Psoas muscle (tissue), 8 donors: Measurements from ENCODE around the gene ABCG1. TPM values are rescaled to one million over a fixed set of nuclear protein-coding genes. Genes with fewer than 3 reads are reported as not detected.
A peak's percentile ranks its signal among the peaks of the same experiment; 100 is the strongest.

Experiments used
- ATAC-seq, 4 donors: fragments of 200-7000 bp; cut with Tn5 transposase; one replicate each; pipeline ENCODE4 v1.9.1; 2020; ENCODE audit warnings: moderate library complexity in 3 of 4, mild to moderate bottlenecking in 2 of 4
- DNase-seq, 2 donors: peaks; one replicate each; pipeline ENCODE4 v3.0.0-alpha.2; 2020
- H3K27ac ChIP-seq: fragments of 200-600 bp; one replicate; pipeline ENCODE4 v1.8.0; 2022
- H3K27me3 ChIP-seq, 3 donors: fragments of 200-600 bp in 1 of 3; one replicate each; pipeline versions ENCODE4 v1.6.1 to v1.8.0; 2013 to 2022; ENCODE audit warnings: low read length in 2 of 3, mild to moderate bottlenecking in 2 of 3, moderate library complexity in 1 of 3; ENCODE audit not compliant: insufficient read depth in 3 of 3
- H3K36me3 ChIP-seq, 2 donors: fragments of 200-600 bp in 1 of 2; one replicate each; pipeline versions ENCODE4 v1.6.1 to v1.8.0; 2013 to 2022; ENCODE audit warnings: low read depth in 1 of 2, mild to moderate bottlenecking in 1 of 2, moderate library complexity in 1 of 2; ENCODE audit not compliant: insufficient read depth in 1 of 2
- H3K4me1 ChIP-seq: fragments of 200-600 bp; one replicate; pipeline ENCODE4 v1.8.0; 2022
- H3K4me3 ChIP-seq: fragments of 200-600 bp; one replicate; pipeline ENCODE4 v1.8.0; 2022; ENCODE audit warnings: mild to moderate bottlenecking
- H3K9me3 ChIP-seq: fragments of 200-600 bp; one replicate; pipeline ENCODE4 v1.8.0; 2022
- WGBS, 3 donors: extraction: QIAGEN DNeasy Blood & Tissue Kit; methylation state at CpG; one replicate each; pipeline versions ENCODE4 v1.1.6 to v1.1.7; 2013; 5-methylcytosine and 5-hydroxymethylcytosine counted together
- intact Hi-C, 2 donors: fragments of 100-400 bp; cut with DNase I; formaldehyde crosslinking; loops; one replicate each; pipeline versions ENCODE4 v1.11.0 to v1.14.2; 2022
- polyA plus RNA-seq, 3 donors: library from polyadenylated mRNA; stranded (reverse); fragments of 200-250 nt; gene quantifications; one replicate each; pipeline ENCODE4 v1.2.3, GENCODE V29; 2013
- total RNA-seq, 4 donors: library from RNA; stranded (reverse); fragmentation: NEBNext Ultra II Directional in 2 of 4; extraction: Animal tissue kit (Norgen Biotek cat#: 25700) in 2 of 4; gene quantifications; one replicate each; pipeline versions ENCODE4 v1.2.1 to v1.2.4, GENCODE V29; 2021 to 2023
- TF ChIP-seq, protein P1 (sequence below): fragments of 200-600 bp; IDR thresholded peaks from one replicate; pipeline ENCODE4 v1.8.0; 2022; ENCODE audit warnings: antibody characterized with exemption
- donor health status: healthy with polysubstance abuse.
- donor health status: DM: no; HTN: no; CAD: no; lungs with moderate emphysema.
- donor health status: Bipolar disorder and iron deficiency.
- donor health status: healthy.
- donor health status: DM: yes; HTN: yes; CAD: no.
- donor health status: DM: no; HTN: no; CAD: no.
- donor health status: DM: no; HTN: no; CAD: no.
- donor health status: DM: yes; HTN: yes; CAD: no.

ABCG1 gene
- total and polyA plus RNA-seq, 7 donors, result 2.9 to 35.8 (median 4.4) TPM

DNA sequence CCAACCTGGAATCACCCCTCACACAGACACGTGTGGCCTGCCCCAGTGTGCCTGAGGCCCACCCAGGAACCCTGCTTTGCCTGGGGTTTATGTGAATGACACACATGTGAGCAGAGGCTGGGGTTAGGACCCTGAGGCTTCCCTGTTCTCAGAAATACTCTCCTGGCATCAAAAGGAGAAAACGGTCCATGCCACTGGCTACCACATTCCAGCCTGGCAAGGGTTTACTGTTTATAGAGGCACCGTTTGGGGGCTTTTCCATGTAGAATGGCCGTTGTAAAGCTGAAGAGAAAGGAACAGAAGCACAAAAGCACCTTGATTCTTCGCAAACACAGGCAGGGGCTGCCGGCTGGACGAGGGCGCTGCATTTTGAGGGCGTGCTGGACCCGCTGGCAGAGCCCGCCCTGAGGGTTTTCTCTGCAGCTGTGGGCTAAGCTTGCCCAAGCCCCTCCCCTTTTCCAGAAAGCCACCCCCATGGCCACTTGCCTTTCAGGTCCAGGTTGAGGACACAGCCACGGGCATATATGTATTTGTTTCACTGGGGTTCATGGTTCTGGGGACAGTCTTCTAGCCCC lies 83.2 kb downstream of the ABCG1 start:
- Histone ChIP-seq H3K36me3 (peaks cover 0 to 12% of the 10 kb centered on the region in 2 donors), H3K4me1 (peaks cover 5% of the 10 kb centered on the region), H3K9me3 (no peaks in the 10 kb centered on the region), H3K4me3 (no peak overlapping the region), H3K27me3 (peaks cover 0 to 8% (median 3%) of the 10 kb centered on the region in 3 donors), H3K27ac (peak overlapping the region; percentile 55)
- no peak for DNase-seq
- TF ChIP-seq, protein P1, sequence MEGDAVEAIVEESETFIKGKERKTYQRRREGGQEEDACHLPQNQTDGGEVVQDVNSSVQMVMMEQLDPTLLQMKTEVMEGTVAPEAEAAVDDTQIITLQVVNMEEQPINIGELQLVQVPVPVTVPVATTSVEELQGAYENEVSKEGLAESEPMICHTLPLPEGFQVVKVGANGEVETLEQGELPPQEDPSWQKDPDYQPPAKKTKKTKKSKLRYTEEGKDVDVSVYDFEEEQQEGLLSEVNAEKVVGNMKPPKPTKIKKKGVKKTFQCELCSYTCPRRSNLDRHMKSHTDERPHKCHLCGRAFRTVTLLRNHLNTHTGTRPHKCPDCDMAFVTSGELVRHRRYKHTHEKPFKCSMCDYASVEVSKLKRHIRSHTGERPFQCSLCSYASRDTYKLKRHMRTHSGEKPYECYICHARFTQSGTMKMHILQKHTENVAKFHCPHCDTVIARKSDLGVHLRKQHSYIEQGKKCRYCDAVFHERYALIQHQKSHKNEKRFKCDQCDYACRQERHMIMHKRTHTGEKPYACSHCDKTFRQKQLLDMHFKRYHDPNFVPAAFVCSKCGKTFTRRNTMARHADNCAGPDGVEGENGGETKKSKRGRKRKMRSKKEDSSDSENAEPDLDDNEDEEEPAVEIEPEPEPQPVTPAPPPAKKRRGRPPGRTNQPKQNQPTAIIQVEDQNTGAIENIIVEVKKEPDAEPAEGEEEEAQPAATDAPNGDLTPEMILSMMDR, result no peak
- ATAC-seq, result peak in 1 of 4 donors; percentile 32
- intact Hi-C loops, result no loop called here
- 23 to 29% (median 25%) methylated on average over 12 of the region's 12 CpGs for WGBS, 3 donors

DNA sequence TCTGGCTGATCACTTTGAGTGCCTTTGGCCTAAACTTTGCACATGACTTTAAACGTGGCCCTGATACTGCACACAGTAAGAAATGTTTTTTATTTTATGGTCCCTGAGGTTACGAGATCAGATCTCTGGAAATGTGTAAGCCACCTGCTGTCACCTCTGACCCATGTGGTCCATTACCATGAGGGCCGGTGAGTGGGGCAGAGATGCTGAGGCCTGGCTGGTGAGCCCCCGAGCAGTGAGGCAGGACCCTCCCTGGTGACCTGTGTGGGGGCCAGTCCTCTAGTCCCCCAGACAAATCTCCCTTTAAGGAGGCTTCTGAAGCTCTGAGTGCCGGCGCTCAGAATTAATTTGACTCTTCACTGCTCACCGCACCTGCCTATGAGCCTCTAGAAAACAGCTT lies 83.9 kb downstream of the ABCG1 start:
- DNase-seq (no peak), ATAC-seq (no peak)
- peaks cover 5% of the 10 kb centered on the region for H3K4me1 ChIP-seq
- H3K36me3 ChIP-seq, result peaks cover 0 to 6% of the 10 kb centered on the region in 2 donors
- intact Hi-C loops, result no loop called here
- H3K4me3 ChIP-seq, result no peak overlapping the region
- H3K9me3 ChIP-seq, result no peaks in the 10 kb centered on the region
- H3K27me3 ChIP-seq, result peaks cover 0 to 9% (median 8%) of the 10 kb centered on the region in 3 donors
- TF ChIP-seq, protein P1, result no peak
- H3K27ac ChIP-seq, result no peak overlapping the region
- WGBS, 3 donors, result 68 to 83% (median 75%) methylated on average over 7 of the region's 7 CpGs

DNA sequence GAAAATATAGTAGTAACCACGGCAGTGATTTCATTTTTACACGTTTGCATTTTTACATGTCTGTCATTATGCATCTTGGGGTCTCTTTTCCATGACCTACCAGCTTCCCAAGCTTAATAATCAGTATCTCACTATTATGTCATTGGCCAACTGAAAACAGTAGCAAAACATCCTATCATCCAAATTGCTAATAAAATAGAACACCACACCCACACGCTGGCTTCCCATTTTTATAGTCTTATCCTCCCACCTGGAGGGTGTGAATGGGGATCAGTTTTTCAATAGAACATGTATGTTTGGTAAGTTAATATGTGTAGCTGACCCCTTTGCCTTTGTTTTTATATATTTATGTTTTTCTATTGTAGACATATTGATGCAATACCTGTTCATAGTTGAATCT lies 84.5 kb downstream of the ABCG1 start:
- ATAC-seq (no peak), DNase-seq (no peak)
- H3K27me3 ChIP-seq, result peaks cover 0 to 15% (median 8%) of the 10 kb centered on the region in 3 donors
- no peaks in the 10 kb centered on the region for H3K36me3 ChIP-seq
- peaks cover 5% of the 10 kb centered on the region for H3K4me1 ChIP-seq
- no peak overlapping the region for H3K4me3 ChIP-seq
- TF ChIP-seq, protein P1, result no peak
- WGBS, 3 donors, result 79 to 87% (median 79%) methylated on average over 3 of the region's 3 CpGs
- intact Hi-C loops, result no loop called here
- H3K9me3 ChIP-seq, result no peaks in the 10 kb centered on the region
- no peak overlapping the region for H3K27ac ChIP-seq

DNA sequence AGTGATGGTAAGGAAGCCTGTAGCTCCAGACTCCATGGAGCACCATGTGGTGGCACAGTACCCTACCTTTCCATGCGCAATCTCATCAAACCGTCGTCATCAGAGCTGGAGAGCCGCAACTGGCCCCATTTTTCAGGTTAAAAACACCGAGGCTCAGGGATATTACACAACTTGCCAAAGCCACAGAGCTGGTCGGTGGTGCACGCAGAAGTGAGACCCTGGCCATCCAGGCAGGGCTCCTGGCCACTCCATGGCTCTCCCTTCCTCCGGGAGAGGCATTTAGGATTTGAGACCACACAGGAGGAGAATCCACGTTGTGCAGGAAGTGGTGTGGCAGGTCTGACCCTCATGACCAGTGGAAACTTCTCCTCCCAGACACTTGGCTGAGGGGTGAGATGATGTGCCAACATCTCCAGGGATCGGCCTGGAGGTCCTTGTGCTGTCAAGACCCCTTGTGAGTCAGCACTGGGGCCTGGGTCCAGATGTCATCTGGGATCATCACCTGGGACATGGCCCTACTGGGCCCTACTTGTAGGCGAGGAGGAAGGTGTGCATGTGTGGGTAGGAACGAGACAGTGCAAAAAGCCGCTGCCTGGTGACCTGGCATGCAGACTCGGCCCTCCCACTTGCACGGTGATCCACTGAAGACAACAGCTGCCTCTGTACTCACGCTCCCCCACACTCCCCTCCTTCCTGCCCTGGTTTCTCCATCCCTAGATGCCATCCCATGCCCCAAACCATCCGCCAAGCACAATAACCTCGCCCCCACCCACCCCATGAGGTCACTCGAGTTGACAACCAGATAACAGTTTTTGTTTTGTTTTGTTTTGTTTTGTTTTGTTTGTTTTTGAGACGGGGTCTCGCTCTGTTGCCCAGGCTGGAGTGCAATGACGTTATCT lies 85.9 kb downstream of the ABCG1 start:
- Histone ChIP-seq H3K4me1 (no peaks in the 10 kb centered on the region), H3K36me3 (no peaks in the 10 kb centered on the region), H3K27ac (no peak overlapping the region), H3K9me3 (no peaks in the 10 kb centered on the region), H3K4me3 (no peak overlapping the region), H3K27me3 (peaks cover 0 to 24% (median 8%) of the 10 kb centered on the region in 3 donors)
- 63 to 74% (median 68%) methylated on average over 21 to 22 of the region's 22 CpGs for WGBS, 3 donors
- TF ChIP-seq, protein P1, result no peak
- DNase-seq (no peak), ATAC-seq (peak in 1 of 4 donors; percentile 3)
- intact Hi-C loops, result no loop called here
